NT2/D1 (cell line): ENCODE data around the gene C8A.

Source experiments
- SUZ12 ChIP-seq: IDR thresholded peaks from 2 replicates; pipeline ENCODE4 v1.6.1; 2011; ENCODE audit not compliant: insufficient read length, insufficient read depth; ENCODE audit errors: extremely low read depth
- YY1 ChIP-seq: IDR thresholded peaks from 2 replicates; pipeline ENCODE4 v1.6.1; 2011; ENCODE audit not compliant: insufficient read length, insufficient read depth
- ZNF274 ChIP-seq: IDR thresholded peaks from 2 replicates; pipeline ENCODE4 v1.6.1; 2011; ENCODE audit warnings: mild to moderate bottlenecking, low read depth, low read length

GRCh38 chr1:56825436-56825835 is 29.2 kb upstream of the C8A start:
- no peak for TF ChIP-seq YY1
- no peak for TF ChIP-seq ZNF274
- no peak for TF ChIP-seq SUZ12
